Measurements from ENCODE around the gene SNX33.
A peak's percentile ranks its signal among the peaks of the same experiment; 100 is the strongest.
"Not testable (repeated sequence)": the region's sequence is repeated elsewhere in the genome, so short reads cannot be mapped to it uniquely, and the experiment has no call there.

The SNX33 gene

GRCh38 chr15:75686212-75686642, 38.5 kb downstream of the SNX33 start:
- DNase-seq: peak; percentile 87 to 90

GRCh38 chr15:75687486-75688277, 40.0 kb downstream of the SNX33 start:
- DNase-seq: no peak

- no peak for DNase-seq
These were observed 40.5 kb downstream of the SNX33 start for GRCh38 chr15:75688278-75688557.

- no peak for DNase-seq
These were observed 41.1 kb downstream of the SNX33 start for GRCh38 chr15:75688831-75689230.

GRCh38 chr15:75689429-75689828, 41.7 kb downstream of the SNX33 start:
- not testable (repeated sequence) for DNase-seq

GRCh38 chr15:75692311-75692710, 44.6 kb downstream of the SNX33 start:
- DNase-seq: not testable (repeated sequence)

- DNase-seq: not testable (repeated sequence)
These were observed 45.3 kb downstream of the SNX33 start for GRCh38 chr15:75693028-75693427.

- no peak for DNase-seq
These were observed 46.0 kb downstream of the SNX33 start for GRCh38 chr15:75693501-75694240.

- DNase-seq: peak in 1 of 2 experiments; percentile 17
These were observed 46.8 kb downstream of the SNX33 start for GRCh38 chr15:75694241-75695182.

GRCh38 chr15:75695220-75695619, 47.5 kb downstream of the SNX33 start:
- DNase-seq: no peak

GRCh38 chr15:75695634-75696310, 48.1 kb downstream of the SNX33 start:
- no peak for DNase-seq

GRCh38 chr15:75696311-75696720, 48.6 kb downstream of the SNX33 start:
- no peak for DNase-seq

GRCh38 chr15:75696854-75697259, 49.1 kb downstream of the SNX33 start:
- DNase-seq: no peak

GRCh38 chr15:75697523-75697922, 49.8 kb downstream of the SNX33 start:
- DNase-seq: no peak

- not testable (repeated sequence) for DNase-seq
These were observed 50.4 kb downstream of the SNX33 start for GRCh38 chr15:75697974-75698747.

- not testable (repeated sequence) for DNase-seq
These were observed 51.8 kb downstream of the SNX33 start for GRCh38 chr15:75699517-75699916.

GRCh38 chr15:75699961-75700874, 52.5 kb downstream of the SNX33 start:
- peak; percentile 21 to 26 for DNase-seq

- not testable (repeated sequence) for DNase-seq
These were observed 53.6 kb downstream of the SNX33 start for GRCh38 chr15:75701071-75702003.

- no peak for DNase-seq
These were observed 54.7 kb downstream of the SNX33 start for GRCh38 chr15:75702436-75702835.

Measured in activated CD4-positive, alpha-beta T cell treated with anti-CD3 and anti-CD28 coated beads, Interleukin-2, amount 50 U/mL, for 48 hours (primary cell).